ENCODE results near the gene NEK5.
A peak's percentile ranks its signal among the peaks of the same experiment; 100 is the strongest.
"Not testable (repeated sequence)": the region's sequence is repeated elsewhere in the genome, so short reads cannot be mapped to it uniquely, and the experiment has no call there.

NEK5 gene

GRCh38 chr13:52164989-52165388 is 36.1 kb upstream of the NEK5 start:
- TF ChIP-seq CTCF (IDR thresholded peaks at IDR 0.05; ENCODE audit: insufficient read depth, missing control alignments) = no peak
- no peak for FAIRE-seq
- DNase-seq (ENCODE audit: insufficient read length, low spot score) = no peak

GRCh38 chr13:52163878-52164277 is 35.0 kb upstream of the NEK5 start:
- not testable (repeated sequence) for FAIRE-seq; DNase-seq (ENCODE audit: insufficient read length, low spot score)

GRCh38 chr13:52162279-52163101 is 33.6 kb upstream of the NEK5 start:
- FAIRE-seq (no peak), DNase-seq (ENCODE audit: insufficient read length, low spot score) (no peak)
- TF ChIP-seq CTCF (IDR thresholded peaks at IDR 0.05; ENCODE audit: insufficient read depth, missing control alignments) = no peak

- DNase-seq (ENCODE audit: insufficient read length, low spot score) = no peak
- TF ChIP-seq CTCF (IDR thresholded peaks at IDR 0.05; ENCODE audit: insufficient read depth, missing control alignments) = no peak
- no peak for FAIRE-seq
These were observed 32.3 kb upstream of the NEK5 start for GRCh38 chr13:52161181-52161646.

GRCh38 chr13:52160506-52160905 is 31.6 kb upstream of the NEK5 start:
- FAIRE-seq = no peak
- no peak for DNase-seq (ENCODE audit: insufficient read length, low spot score)
- TF ChIP-seq CTCF (IDR thresholded peaks at IDR 0.05; ENCODE audit: insufficient read depth, missing control alignments) = no peak

- no peak for TF ChIP-seq CTCF (IDR thresholded peaks at IDR 0.05; ENCODE audit: insufficient read depth, missing control alignments)
- DNase-seq (ENCODE audit: insufficient read length, low spot score) = no peak
- FAIRE-seq = no peak
These were observed 31.2 kb upstream of the NEK5 start for GRCh38 chr13:52160053-52160452.

GRCh38 chr13:52159159-52159982 is 30.5 kb upstream of the NEK5 start, which contains the start of gene NEK3:
Gene NEK3, minus strand, starts transcription at chr13:52159597. Its CDS starts 3,406 bp downstream, at chr13:52156191.
- DNase-seq (ENCODE audit: insufficient read length, low spot score) (peak; percentile 53), FAIRE-seq (peak; percentile 32)
- TF ChIP-seq CTCF (IDR thresholded peaks at IDR 0.05; ENCODE audit: insufficient read depth, missing control alignments) = no peak

Measured in D721Med (cell line).